AG04449 (cell line): ENCODE data around the gene ZBTB48.

Experiments used
- CTCF ChIA-PET: fragments of 350-600 bp; formaldehyde crosslinking; extraction: SDS; loops from one replicate; lab custom pipeline; 2021; ENCODE audit warnings: antibody characterized with exemption; lab: Yijun Ruan, JAX
- POLR2A ChIA-PET: fragments of 400-600, 350-600 bp; formaldehyde crosslinking; extraction: SDS; loops from one replicate; lab custom pipeline; 2020; ENCODE audit warnings: antibody characterized with exemption, inconsistent platforms; lab: Yijun Ruan, JAX
- DNase-seq: peaks from one replicate; pipeline ENCODE4 v3.0.0-alpha.2; 2010; ENCODE audit warnings: low read depth, low spot score
- H3K4me3 ChIP-seq: 2 replicates; pipeline ENCODE4 v1.5.1; 2011; ENCODE audit warnings: low read depth, mild to moderate bottlenecking, control low read depth, low read length
- TF ChIP-seq, protein P1 (sequence below): IDR thresholded peaks from one replicate; pipeline ENCODE4 v1.5.1; 2011; ENCODE audit warnings: mild to moderate bottlenecking, moderate library complexity, low read length, control low read depth, inconsistent platforms; ENCODE audit not compliant: insufficient read depth; ENCODE audit errors: missing control alignments

The ZBTB48 gene

DNA sequence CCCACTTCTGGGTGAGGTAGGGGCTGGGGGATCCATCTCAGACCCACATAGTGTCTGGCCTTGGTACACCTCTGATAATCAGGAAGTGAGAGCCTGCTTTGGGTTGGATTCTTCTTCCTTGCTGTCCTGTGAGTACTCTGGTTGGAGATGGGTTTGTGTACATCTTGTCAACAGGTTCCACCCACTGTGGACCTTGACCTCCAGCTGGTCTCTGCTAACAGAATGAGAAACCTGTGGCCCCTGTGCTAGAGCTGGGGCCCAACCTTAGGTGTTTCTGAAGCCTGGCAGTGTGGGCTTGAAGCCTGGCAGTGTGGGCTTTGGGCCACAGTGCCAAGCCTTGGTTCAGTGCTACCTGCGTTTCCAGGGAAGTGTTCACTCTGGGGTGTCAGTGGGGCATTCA lies 2.6 kb downstream of the ZBTB48 start:
- TF ChIP-seq, protein P1, sequence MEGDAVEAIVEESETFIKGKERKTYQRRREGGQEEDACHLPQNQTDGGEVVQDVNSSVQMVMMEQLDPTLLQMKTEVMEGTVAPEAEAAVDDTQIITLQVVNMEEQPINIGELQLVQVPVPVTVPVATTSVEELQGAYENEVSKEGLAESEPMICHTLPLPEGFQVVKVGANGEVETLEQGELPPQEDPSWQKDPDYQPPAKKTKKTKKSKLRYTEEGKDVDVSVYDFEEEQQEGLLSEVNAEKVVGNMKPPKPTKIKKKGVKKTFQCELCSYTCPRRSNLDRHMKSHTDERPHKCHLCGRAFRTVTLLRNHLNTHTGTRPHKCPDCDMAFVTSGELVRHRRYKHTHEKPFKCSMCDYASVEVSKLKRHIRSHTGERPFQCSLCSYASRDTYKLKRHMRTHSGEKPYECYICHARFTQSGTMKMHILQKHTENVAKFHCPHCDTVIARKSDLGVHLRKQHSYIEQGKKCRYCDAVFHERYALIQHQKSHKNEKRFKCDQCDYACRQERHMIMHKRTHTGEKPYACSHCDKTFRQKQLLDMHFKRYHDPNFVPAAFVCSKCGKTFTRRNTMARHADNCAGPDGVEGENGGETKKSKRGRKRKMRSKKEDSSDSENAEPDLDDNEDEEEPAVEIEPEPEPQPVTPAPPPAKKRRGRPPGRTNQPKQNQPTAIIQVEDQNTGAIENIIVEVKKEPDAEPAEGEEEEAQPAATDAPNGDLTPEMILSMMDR = no peak
- no peak for DNase-seq
- no peak overlapping the region for H3K4me3 ChIP-seq
- POLR2A ChIA-PET = no interaction called here
- CTCF ChIA-PET = interaction anchor here (6.9 to 9.5 kb wide), 2 partner anchors 29 to 94 kb away, joined by 40 to 68 read pairs; partner anchors contain the start of genes NOL9, PLEKHG5 and TAS1R1

DNA sequence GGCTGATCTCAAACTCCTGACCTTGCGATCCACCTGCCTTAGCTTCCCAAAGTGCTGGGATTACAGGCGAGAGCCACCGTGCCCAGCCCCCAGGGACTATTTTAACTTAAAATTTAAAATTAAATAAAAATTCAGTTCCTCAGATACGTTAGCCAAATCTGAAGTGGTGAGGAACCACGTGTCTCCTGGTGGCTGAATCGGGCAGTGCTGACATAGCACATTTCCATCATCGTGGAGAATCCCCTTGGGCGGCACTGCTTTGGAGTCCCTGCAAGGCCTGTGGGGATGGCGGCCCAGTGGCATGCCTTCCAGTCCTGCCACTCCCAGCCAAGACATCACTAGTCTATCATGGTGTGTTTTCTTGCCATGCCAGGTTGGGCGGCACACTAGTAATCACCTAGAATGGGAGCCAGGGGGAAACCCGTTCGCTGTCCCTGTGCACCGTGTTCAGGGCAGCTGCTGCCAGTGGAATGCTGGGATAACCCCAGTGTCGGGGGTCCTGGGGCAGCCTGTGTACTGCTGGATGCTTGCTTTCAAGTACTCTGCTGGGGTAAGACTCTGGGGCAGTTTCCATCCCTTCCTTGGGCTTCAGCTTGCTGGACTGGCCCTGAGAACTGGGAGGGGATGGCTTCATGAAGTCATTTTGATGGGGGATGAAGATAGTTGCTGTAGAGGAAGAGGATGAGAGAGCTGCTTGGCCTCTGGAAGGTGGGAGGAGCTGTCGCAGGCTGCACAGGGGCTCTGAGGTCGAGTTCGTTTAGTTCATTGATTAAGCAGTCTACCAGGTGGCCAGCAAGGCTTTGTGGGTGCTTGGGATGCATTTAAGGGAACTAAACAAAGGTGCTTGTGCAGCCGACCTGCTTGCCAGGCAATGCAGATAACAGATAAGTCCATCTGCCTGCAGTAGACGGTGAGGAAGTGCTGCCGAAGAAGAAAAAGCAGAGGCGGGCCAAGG lies 4.6 kb downstream of the ZBTB48 start:
- H3K4me3 ChIP-seq = no peak overlapping the region
- DNase-seq = no peak
- POLR2A ChIA-PET = no interaction called here
- CTCF ChIA-PET = interaction anchor here (1.1 to 9.5 kb wide), 5 partner anchors 8 to 31 kb away, joined by 3 to 68 read pairs (median 4); partner anchors contain the start of genes NOL9 and TAS1R1
- TF ChIP-seq, protein P1 = no peak

DNA sequence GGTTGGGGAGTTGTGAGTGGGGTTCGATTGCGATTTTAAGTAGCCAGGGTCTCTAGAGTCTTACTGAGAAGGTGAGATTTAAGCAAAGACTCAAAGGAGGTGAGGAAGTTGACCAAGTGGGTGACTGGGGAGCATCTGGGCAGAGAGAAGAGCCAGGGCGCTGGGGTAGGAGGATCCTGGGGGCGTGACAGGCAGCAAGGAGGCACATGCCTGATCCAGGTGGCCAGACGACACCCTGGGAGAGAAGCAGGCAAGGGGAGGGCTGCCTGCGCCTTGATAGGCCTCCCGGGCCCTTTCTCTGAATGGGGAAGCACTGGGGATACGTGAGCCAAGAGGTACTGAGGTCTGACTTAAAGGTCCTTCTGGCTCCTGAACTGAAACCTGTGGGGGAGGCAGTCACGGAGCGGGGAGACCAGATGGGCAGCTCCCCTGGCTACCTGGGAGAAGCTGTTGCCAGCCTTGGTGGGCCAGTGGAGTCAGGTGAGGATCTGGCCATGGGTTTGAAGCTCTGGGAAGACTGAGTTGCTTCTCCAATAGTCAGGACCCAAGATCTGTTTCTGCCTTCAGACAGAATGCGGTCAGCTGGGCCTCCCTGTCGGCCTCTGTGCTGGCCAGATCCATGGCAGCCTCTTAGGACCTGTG lies 5.4 kb downstream of the ZBTB48 start:
- TF ChIP-seq, protein P1 = no peak
- H3K4me3 ChIP-seq = no peak overlapping the region
- no peak for DNase-seq
- CTCF ChIA-PET = interaction anchor here (1.1 to 2.5 kb wide), 4 partner anchors 8 to 32 kb away, joined by 3 to 7 read pairs (median 4); partner anchors contain the start of gene NOL9
- POLR2A ChIA-PET = interaction anchor here (0.9 kb wide), 1 partner anchor 16 kb away, joined by 3 read pairs; no protein-coding TSS in a partner anchor

DNA sequence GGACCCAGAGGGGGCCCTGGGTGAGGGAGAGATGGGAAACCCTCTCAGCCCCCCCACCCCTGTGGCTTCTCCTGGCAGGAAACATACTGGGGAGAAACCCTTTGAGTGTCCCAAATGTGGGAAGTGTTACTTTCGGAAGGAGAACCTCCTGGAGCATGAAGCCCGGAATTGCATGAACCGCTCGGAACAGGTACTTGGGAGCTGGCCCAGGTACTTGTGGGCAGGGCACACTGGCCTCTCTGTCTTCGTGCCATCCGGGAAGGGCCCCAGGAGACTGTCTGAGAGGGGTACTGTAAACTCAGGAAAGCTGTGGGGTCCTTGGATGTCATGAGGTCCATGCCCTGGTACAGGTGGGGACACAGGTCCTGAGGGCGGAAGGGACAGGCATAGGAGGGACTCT lies 6.0 kb downstream of the ZBTB48 start:
- ChIA-PET CTCF (interaction anchor here (2.5 kb wide), 1 partner anchor 15 kb away, joined by 7 read pairs; no protein-coding TSS in a partner anchor), POLR2A (interaction anchor here (0.9 kb wide), 1 partner anchor 15 kb away, joined by 3 read pairs; no protein-coding TSS in a partner anchor)
- no peak for DNase-seq
- no peak overlapping the region for H3K4me3 ChIP-seq
- TF ChIP-seq, protein P1 = no peak

DNA sequence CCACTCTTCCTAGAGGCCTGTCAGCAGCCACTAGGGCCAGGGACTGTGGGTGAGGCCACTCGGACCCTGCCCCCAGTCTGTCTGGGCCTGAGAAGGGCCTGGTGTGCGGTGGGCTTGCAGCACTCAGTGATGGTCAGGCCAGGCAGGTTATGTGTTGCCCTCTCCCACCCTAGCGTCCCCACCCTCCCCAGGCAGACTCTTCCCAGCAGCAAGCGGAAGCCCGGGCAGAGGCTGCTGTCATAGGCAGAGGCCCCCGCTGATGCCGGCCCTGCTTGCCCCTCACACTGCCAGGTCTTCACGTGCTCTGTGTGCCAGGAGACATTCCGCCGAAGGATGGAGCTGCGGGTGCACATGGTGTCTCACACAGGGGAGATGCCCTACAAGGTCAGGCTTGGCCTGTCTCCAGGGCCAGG lies 6.6 kb downstream of the ZBTB48 start:
- DNase-seq = no peak
- CTCF ChIA-PET = interaction anchor here (0.7 kb wide), 1 partner anchor 100 kb away, joined by 4 read pairs; no protein-coding TSS in a partner anchor
- POLR2A ChIA-PET = no interaction called here
- TF ChIP-seq, protein P1 = no peak
- H3K4me3 ChIP-seq = no peak overlapping the region
